Astrocyte of the spinal cord (primary cell): ENCODE data around the gene ATP2B1.
A peak's percentile ranks its signal among the peaks of the same experiment; 100 is the strongest.

Experiments used
- DNase-seq: peaks from one replicate; pipeline ENCODE4 v3.0.0; 2011; ENCODE audit warnings: low read depth, low spot score
- H3K4me3 ChIP-seq: 2 replicates; pipeline ENCODE4 v1.5.1; 2011; ENCODE audit warnings: low read depth, mild to moderate bottlenecking, low read length, moderate library complexity
- in situ Hi-C: cut with HindIII; loops from 2 replicates; pipeline ENCODE4 v1.10.0; 2017; ENCODE audit warnings: low sequenced_read_pairs
- TF ChIP-seq, protein P1 (sequence below): IDR thresholded peaks from 2 replicates; pipeline ENCODE4 v1.5.1; 2012; ENCODE audit warnings: low read depth, mild to moderate bottlenecking, low read length, inconsistent platforms

The ATP2B1 gene

GRCh38 chr12:89695100-89695499 is 13.5 kb downstream of the ATP2B1 start:
- H3K4me3 ChIP-seq: no peak overlapping the region
- DNase-seq: peak; percentile 56
- TF ChIP-seq, protein P1, sequence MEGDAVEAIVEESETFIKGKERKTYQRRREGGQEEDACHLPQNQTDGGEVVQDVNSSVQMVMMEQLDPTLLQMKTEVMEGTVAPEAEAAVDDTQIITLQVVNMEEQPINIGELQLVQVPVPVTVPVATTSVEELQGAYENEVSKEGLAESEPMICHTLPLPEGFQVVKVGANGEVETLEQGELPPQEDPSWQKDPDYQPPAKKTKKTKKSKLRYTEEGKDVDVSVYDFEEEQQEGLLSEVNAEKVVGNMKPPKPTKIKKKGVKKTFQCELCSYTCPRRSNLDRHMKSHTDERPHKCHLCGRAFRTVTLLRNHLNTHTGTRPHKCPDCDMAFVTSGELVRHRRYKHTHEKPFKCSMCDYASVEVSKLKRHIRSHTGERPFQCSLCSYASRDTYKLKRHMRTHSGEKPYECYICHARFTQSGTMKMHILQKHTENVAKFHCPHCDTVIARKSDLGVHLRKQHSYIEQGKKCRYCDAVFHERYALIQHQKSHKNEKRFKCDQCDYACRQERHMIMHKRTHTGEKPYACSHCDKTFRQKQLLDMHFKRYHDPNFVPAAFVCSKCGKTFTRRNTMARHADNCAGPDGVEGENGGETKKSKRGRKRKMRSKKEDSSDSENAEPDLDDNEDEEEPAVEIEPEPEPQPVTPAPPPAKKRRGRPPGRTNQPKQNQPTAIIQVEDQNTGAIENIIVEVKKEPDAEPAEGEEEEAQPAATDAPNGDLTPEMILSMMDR: no peak
- in situ Hi-C loops: no loop called here

- TF ChIP-seq, protein P1: no peak
- DNase-seq: no peak
- no peak overlapping the region for H3K4me3 ChIP-seq
- in situ Hi-C loops: no loop called here
These were observed 14.1 kb downstream of the ATP2B1 start for GRCh38 chr12:89694542-89694941.

DNA sequence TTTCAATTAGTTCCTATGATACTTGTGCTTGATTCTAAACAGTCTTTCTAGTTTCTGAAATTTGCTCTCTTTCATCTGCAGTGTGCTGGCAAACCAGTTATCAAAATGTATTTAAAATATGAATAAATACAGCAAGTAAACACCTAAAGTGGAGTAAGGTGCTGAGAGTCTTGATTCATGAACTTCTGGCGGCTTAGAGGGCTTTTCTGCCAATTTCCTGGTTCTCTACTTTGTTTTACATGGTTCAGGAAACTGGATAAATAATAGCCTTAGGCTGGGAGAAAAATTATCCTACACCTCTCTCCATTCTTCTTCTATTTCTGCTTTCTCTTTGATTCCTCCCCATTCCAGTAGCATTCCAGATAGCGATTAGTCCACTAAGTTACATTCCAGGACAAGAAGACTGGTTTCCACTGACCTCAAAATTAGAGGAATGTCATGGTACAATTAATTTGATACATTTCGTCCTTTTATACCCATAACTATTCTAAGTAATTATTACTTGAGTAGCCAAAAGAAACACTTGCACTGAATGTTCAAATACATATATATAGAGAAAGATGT is 14.9 kb downstream of the ATP2B1 start:
- TF ChIP-seq, protein P1: no peak
- in situ Hi-C loops: no loop called here
- DNase-seq: peak; percentile 32
- H3K4me3 ChIP-seq: no peak overlapping the region

- no peak overlapping the region for H3K4me3 ChIP-seq
- in situ Hi-C loops: no loop called here
- TF ChIP-seq, protein P1: no peak
- no peak for DNase-seq
These were observed 16.2 kb downstream of the ATP2B1 start for GRCh38 chr12:89692439-89692838.

GRCh38 chr12:89691659-89692058 is 17.0 kb downstream of the ATP2B1 start:
- TF ChIP-seq, protein P1: no peak
- no peak overlapping the region for H3K4me3 ChIP-seq
- DNase-seq: no peak
- in situ Hi-C loops: no loop called here

DNA sequence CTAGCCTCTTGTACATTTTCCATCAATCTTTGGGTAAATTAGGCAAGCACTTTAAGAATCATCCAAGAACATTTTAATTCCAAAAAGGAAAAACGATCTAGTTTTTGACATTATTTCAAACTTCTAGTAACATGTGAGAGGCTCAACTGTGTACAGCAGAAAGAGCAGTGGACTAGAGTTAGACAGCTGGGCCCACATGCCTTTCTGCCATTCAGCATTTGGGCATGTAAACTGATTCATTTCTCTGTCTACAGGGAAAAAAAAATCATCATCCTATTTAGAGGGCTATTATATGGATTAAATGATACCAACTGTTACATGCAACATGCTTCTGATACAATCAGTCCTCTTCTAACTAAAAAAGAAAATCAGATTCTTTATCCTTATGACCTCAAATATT is 17.7 kb downstream of the ATP2B1 start:
- in situ Hi-C loops: no loop called here
- DNase-seq: no peak
- no peak overlapping the region for H3K4me3 ChIP-seq
- TF ChIP-seq, protein P1: no peak

DNA sequence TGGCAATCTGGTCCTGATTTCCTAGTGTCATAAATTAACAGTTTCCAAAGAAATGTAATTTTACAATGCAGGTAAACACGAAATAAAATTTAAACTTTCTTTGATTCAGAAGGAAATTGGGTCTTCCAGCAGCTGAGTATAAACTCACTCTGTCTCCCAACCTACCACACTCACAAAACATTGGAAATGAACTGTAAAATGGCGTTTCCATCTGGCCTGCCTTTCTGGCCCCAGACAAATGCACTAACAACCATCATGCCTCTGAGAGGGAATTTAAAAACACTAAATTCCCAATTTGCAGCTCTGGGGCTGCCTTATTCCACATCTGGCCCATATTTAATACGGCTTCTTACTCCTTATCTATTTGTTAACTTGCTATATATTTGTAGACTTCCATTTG is 19.3 kb downstream of the ATP2B1 start:
- no peak for DNase-seq
- TF ChIP-seq, protein P1: no peak
- no peak overlapping the region for H3K4me3 ChIP-seq
- in situ Hi-C loops: no loop called here
